GM18951 (cell line): ENCODE measurements around the gene PPP1R15A.
"Not testable (repeated sequence)": the region's sequence is repeated elsewhere in the genome, so short reads cannot be mapped to it uniquely, and the experiment has no call there.

Experiments
- POLR2A ChIP-seq: IDR thresholded peaks from 4 replicates; pipeline ENCODE4 v1.6.1; 2011; ENCODE audit warnings: mild to moderate bottlenecking; ENCODE audit not compliant: insufficient read length, insufficient read depth; ENCODE audit errors: extremely low read depth
- in situ Hi-C: fragments of 300-500 bp; cut with MboI; formaldehyde crosslinking; loops from one replicate; pipeline ENCODE4 v1.12.0; 2022; ENCODE audit warnings: low sequenced_read_pairs, mixed read lengths, inconsistent platforms; ENCODE audit not compliant: unreplicated experiment

PPP1R15A gene

DNA sequence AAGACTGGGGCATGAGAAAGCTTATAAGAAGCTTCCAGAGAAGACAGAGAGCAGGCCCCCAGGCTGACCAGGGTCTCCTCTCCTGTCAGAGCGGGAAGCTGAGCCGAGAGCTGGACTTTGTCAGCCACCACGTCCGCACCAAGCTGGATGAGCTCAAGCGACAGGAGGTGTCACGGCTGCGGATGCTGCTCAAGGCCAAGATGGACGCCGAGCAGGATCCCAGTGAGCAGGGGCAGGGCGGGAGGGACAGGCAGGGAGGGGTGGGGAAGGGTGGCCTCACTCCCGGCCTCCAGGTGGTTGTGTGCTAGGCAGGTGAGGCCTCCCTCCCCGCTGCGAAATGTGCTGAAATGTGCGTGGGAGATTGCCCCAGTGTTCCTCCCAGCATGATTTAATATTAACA is 33.4 kb downstream of the PPP1R15A start:
- no peak for TF ChIP-seq POLR2A
- in situ Hi-C loops, result no loop called here

DNA sequence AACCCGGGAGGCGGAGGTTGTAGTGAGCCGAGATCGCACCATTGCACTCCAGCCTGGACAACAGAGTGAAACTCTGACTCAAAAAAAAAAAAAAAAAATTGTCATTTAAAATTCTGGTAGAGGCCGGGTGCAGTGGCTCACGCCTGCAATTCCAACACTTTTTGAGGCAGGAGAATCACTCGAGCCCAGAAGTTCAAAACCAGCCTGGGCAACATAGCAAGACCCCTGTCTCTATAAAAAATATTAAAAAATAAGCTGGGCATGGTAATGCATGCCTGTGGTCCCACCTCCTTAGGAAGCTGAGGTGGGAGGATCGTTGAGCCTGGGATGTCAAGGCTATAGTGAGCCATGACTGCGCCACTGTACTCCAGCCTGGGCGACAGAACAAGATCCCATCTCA is 34.1 kb downstream of the PPP1R15A start:
- no peak for TF ChIP-seq POLR2A
- in situ Hi-C loops, result no loop called here

DNA sequence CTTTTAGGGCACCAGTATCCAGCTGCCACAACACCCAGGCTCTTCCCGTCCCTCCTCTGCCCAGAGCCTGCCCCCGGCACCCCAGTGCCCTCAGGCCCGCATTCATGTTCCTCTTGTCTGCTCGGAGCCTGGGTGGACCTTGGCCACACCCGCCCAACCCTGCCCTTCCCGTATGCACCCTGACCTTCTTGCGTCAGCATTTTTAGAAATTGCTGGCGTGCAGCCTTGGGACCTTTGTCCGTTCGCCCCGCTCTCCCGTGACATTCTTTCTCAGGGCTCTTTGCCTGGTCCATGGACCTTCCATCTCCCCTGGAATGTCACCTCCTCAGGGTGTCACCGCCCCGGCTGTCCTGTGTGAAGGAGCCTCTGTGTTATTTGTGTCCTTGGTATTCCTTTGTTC is 35.5 kb downstream of the PPP1R15A start:
- no peak for TF ChIP-seq POLR2A
- in situ Hi-C loops, result no loop called here

DNA sequence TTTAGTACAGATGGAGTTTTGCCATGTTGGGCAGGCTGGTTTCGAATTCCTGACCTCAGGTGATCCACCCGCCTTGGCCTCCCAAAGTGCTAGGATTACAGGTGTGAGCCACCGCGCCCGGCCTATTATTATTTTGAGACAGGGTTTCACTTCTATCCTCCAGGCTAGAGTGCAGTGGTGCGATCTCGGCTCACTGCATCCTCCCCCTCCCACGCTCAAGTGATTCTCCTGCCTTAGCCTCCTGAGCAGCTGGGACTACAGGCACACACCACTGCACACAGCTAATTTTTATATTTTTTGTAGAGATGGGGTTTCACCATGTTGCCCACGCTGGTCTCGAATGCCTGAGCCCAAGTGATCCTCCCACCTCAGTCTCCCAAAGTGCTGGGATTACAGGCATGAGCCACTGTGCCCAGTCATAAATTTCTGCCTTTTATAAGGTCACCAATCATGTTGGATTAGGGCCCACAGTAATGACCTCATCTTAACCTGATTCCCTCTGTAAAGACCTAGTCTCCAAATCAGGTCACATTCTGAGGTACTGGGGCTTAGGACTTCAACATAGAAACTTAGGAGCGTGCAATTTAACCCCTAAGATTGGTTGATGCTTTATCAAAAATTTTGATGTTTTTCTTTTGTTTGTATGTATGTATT is 37.3 kb downstream of the PPP1R15A start:
- in situ Hi-C loops, result not testable (repeated sequence)

- in situ Hi-C loops, result no loop called here
- no peak for TF ChIP-seq POLR2A
Observed at GRCh38 chr19:48910803-48911202, 38.6 kb downstream of the PPP1R15A start.

DNA sequence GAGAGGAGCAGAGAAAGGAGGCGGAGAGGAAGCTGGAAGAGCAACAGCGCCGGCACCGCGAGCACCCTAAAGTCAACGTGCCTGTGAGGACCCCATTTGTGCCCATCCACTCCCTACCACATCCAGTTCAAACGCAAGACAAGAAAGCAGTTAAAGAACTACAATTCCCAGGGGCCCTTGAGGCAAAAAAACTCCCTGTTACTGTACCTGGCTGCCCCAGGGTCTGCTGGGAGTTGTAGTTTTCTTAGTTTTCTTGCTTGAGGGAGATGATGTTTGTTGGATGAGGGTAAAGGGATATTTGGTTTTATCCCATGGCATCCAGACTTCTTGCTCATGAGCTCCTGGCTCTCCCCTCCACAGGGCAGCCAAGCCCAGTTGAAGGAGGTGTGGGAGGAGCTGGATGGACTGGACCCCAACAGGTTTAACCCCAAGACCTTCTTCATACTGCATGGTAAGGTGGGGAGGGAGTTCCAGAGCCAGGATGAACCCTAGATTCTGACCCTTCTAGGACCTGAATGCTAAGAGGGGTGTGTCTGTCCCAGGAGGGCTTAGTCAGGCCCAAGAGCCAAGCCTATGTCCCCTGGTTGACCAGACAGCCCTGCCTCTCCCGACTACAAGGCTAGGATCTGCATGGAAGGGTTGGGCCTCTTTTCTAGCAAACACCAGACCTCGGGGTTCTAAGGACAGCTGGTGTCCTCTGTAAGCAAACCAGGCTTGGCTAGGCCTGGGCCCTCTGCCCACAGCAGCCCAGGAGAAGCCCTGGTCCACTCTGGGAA is 41.1 kb downstream of the PPP1R15A start:
- no peak for TF ChIP-seq POLR2A
- in situ Hi-C loops, result no loop called here

- TF ChIP-seq POLR2A, result no peak
- in situ Hi-C loops, result no loop called here
Observed at GRCh38 chr19:48914181-48914580, 42.0 kb downstream of the PPP1R15A start.

DNA sequence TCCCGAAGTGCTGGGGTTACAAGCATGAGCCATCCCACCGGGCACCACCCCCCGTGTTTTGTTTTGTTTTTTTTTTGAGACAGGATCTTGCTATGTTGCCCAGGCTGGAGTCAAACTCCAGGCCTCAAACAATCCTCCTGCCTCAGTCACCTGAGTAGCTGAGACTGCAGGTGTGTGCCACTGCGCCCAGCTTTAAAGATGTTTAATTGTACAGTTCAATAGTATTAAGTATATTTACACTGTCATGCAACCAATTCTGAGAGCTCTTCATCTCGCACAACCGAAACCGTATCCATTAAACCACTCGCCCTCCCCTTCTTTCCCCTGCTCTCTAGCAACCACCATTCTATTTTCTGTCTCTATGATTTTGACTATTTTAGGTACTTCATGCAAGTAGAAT is 43.5 kb downstream of the PPP1R15A start:
- in situ Hi-C loops, result no loop called here
- TF ChIP-seq POLR2A, result no peak

DNA sequence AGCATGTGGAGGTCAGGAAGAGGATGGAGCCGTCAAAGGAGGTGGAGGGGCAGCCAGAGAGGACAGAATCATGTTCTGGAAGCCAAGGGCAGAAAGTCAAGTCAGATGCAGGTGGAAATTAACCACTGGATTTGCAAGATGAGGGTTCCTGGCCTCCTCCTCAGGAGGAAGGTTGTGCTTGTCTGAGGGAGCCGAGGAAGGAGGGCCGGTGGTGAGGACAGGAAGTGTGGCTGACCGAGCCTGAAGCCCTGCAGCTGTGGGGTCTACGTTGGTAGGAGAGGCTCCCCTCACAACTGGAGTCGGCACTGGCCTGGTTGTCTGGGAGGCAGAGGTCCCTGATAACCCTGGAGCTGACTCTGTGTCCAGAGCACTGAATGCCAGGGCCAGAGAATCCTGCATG is 45.9 kb downstream of the PPP1R15A start:
- in situ Hi-C loops, result no loop called here
- no peak for TF ChIP-seq POLR2A

GRCh38 chr19:48918801-48919247 is 46.6 kb downstream of the PPP1R15A start:
- TF ChIP-seq POLR2A, result no peak
- in situ Hi-C loops, result no loop called here

DNA sequence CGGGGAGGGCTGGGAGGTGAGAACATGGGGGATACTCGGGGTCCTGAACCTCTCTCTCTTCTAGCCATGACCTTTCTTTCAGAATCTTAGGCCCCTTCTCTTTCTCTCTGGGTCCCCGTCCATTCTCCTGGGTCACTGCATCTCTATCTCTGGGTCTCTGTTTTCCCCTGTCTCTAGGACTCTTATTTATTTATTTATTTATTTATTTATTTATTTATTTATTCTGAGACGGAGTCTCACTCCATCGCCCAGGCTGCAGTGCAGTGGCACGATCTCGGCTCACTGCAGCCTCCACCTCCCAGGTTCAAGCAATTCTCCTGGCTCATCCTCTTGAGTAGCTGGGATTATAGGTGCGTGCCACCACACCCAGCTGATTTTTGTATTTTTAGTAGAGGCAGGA is 47.0 kb downstream of the PPP1R15A start:
- in situ Hi-C loops, result not testable (repeated sequence)

- in situ Hi-C loops, result no loop called here
- no peak for TF ChIP-seq POLR2A
Observed at GRCh38 chr19:48920949-48921348, 48.7 kb downstream of the PPP1R15A start.

- in situ Hi-C loops, result no loop called here
- TF ChIP-seq POLR2A, result no peak
Observed at GRCh38 chr19:48921721-48922500, 49.7 kb downstream of the PPP1R15A start.

GRCh38 chr19:48922548-48923490 is 50.6 kb downstream of the PPP1R15A start:
- in situ Hi-C loops, result no loop called here
- TF ChIP-seq POLR2A, result no peak
